D341Med (cell line): ENCODE data around the gene RCN1.
A peak's percentile ranks its signal among the peaks of the same experiment; 100 is the strongest.
"Not testable (repeated sequence)": the region's sequence is repeated elsewhere in the genome, so short reads cannot be mapped to it uniquely, and the experiment has no call there.

Source experiments
- DNase-seq: peaks from one replicate; pipeline ENCODE4 v3.0.0; 2012; ENCODE audit warnings: low spot score

Gene RCN1

DNA sequence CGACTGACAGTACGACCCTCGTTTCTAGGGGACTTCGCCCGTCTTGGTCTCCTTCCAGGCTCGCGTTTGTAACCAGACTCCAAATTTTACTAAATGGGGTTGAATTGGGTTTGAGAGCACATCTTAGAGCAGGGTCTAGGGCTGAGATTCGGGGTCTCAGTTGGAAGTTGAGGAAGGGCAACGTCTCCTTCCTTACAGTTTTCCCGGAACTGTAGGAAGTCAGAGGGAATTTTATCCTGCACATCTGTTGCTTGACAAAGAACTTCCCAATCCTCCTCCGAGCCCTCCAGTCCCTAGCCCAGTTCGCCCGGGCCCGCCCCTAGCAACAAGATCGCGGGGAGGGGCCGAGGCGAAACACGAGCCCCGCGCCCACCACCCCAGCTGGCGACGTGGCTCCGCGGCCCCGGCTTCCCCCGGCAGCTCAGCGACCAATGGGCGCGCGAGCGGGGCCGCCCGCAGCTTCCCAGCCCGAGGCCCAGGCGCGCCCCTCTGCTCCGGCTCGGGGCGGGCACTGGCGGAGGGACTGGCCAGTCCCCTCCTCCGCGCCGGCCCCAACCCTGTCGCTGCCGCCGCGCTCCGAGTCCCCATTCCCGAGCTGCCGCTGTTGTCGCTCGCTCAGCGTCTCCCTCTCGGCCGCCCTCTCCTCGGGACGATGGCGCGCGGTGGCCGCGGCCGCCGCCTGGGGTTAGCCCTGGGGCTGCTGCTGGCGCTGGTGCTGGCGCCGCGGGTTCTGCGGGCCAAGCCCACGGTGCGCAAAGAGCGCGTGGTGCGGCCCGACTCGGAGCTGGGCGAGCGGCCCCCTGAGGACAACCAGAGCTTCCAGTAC is at the start of gene RCN1:
TSS of gene RCN1 (plus strand) at position 530 of the 826 bp plus-strand sequence. CDS start at position 653, 123 bp downstream.
- peak; percentile 93 for DNase-seq

DNA sequence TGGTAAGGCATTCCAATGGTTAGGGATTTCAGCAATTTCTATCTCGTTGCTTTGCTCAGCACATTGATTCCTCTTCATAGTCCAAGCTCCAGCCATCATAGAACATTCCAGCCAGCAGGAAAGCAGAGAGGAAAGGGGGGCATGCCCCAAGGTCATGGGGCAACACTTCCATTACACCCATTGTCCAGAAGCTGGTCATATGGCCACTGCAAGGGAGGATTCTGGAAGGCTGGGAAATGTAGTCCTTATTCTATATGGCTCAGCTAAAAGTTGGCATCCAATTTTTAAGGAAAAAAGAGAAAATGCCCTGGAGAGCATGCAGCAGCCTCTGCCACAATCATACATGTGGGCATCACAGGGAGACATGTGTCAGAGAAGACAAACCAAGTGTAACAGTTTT is 47.1 kb upstream of the RCN1 start:
- no peak for DNase-seq

DNA sequence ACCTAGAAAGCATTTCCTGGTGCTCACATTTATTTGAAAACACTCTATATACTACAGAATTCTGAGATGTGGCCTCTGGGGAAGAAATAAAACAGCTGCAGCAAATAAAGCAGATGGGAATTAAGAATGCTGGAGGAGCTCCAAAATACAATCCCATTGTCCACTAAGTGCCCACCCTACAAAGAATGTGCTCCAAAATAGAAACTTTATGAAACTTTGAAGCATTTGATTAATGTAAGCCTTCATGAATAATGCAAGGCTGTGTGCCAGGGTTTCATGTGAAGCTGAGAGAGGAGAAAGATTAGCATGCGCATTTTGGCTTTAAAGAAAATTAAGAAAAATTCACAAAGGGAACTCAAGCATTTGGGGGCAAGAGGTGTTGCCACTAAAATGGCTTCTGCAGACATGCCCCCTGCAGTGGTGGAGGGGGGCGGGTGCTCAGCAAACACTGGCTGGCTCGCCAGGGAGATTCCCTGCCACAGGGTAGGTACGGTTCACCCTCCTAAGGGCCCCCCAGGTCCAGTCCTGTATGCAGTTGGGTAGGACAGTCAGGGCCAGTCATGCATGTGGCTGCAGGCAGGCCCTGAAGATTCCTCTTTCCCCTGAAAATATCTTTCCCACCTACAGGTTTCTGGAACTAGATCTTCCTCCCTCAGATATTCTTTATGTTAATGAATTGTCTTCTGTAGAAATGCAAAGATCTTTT is 46.6 kb upstream of the RCN1 start:
- no peak for DNase-seq

DNA sequence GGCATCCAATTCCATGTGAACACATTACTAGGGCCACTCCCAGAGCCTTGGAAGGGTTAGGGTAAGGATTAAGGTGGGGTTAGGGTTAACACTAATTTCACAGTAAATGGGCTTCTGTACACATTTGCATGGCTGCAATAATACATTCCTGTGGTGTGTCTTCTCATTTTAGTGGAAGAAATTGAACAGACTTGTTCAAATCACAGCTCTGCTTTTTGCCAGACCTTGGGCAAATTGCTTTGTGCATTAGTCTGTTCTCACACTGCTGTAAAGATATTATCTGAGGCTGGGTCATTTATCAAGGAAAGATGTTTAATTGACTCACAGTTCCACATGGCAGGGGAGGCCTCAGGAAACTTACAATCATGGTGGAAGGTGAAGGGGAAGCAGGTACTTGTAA is 45.4 kb upstream of the RCN1 start:
- DNase-seq: no peak

DNA sequence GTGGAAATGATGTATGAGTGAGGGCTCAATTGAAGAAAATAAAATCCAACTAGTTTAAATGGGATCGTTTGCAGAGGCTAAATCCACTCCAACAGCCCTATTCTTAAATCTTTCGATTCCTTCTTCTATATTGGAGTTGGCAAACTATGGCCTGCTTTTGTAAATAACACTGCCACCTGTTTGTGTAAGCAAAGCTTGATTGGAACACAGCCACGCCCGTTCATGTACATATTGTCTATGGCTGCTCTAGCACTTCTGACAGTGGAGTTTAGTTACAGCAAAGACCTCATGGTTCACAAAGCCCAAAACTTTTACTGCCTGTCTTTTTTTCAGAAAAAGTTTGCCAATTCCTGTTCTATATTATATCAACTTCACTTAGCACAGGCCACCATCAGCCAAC is 40.6 kb upstream of the RCN1 start:
- no peak for DNase-seq

DNA sequence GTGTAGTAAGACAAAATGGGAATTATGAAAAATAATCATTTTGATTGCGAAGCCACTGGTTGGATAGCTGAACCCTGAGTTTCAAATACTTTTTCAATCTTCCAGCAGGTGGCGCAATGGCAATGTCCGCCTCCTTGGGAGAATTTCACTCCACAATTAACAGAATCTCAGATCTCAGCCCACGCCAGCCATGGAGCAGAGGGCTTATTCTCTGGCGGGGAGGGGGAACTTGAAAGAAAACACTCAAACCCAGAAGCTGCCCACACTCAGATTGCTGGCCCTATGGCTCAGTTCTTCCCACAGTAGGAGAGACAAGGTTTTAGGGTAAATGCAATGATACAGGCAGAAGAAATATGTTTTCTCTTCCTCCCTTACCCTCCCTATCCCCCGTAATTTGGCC is 38.7 kb upstream of the RCN1 start:
- peak; percentile 78 for DNase-seq

DNA sequence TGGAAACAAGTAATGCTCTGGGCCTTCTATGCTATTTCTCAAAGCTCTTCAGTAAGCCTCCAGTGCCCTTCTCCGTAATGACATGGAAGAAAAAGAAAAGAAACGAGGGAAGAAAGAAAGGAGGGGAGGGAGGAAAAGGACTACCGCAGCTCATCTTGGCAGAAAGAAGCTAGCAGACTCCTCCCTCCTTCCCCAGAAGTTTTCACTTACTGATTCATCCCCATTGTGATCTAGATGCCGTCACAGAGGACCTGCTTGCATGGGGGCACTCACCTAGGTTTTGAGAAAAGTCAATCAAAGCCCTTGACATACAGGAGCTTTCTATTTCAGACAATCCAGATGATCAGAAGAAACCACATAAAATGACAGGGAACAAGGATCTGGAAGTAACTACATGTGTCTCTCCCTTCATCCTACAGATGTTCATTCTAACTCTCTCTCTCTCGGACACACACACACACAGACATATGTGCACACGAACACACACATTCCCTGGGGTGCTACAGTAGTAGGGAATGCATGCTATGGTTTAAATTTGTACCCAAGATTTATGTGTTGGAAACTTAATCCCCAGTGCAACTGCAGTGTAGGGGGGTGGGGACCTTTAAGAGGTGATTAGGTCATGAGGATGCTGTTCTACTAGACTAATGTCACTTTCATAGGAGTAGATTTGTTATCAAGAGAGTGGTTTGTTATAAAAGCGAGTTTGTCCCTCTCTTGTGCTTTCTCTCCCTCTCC is 37.6 kb upstream of the RCN1 start:
- no peak for DNase-seq

DNA sequence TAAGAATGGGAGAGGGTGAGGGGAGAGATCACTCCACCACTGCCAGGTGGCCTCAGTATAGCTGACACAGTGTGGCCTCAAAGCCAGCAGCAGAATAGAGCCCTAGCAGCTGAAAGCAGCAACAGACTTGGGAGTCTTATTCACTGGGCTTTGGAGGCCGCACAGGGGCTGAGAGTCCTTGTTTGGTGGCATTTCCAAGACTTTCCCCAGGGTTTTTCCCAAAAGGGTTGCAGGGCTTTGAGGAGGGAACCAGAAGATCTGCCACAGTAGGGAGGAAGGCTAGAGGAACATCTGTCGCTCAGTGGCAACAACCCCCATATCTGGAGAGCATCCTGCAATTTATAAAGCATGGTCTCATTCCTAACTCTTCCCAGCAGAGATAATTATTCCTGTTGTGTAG is 35.0 kb upstream of the RCN1 start:
- no peak for DNase-seq

DNA sequence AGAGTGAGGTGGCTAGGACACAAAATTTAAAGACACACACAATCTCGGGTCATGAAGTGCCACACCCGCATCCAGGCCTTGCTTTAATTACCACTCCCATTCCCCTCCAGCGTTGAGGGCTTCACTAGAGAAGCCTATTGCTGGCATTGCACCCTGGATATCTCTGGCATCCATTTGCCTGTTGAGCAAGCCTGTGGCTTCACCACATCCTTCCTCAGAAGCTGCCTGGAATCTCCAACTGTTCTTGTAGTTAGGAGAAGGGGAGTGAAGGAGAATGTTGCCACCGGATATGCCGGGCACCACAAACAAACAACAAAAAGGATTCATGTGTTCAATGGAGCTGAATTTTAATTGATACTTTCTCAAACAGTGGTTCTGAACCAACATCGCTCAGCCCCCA is 34.4 kb upstream of the RCN1 start:
- no peak for DNase-seq

DNA sequence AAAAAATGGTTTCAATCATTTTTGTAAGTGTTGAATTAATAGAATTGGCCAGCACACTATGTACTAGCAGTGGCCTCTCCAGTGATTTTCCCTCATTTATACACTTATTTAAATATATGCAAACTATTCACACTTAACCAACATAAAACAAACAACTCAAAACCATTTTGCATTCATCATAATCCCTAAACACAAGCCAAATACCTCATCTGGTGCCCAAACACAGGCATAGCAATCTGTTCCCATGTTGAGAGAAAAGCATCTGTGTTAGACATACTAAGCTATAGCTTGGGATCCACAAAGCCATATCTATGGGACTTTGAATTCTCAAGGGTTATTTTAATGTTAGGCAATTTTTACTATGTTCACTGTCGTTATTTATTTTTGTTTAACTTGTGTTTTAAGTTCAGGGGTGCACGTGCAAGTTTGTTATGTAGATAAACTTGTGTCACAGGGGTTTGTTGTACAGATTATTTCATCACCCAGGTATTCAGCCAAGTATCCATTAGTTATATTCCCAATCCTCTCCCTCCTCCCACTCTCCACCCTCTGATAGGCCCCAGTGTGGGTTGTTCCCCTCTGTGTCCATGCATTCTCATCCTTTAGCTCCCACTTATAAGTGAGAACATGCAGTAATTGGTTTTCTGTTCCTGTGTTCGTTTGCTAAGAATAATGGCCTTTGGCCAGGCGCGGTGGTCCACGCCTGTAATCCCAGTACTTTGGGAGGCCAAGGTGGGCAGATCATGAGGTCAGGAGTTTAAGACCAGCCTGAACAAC is 31.0 kb upstream of the RCN1 start:
- DNase-seq: no peak

DNA sequence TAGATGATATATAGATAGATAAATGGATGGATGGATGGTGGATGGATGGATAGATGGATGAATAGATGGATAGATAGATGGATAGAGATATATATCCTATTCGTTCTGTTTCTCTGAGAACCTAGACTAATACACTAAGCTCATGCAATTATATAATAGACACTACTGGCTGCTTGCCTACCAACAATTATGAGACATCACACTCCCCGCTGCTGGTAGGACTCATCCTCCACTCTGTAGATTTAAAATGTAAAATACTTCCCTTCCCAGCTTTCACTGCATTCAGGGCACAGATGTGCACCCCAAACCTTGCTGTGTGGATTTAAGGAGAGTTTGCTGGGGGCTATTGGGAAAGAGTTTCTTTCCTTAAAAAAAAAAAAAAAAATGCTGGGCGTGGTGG is 28.3 kb upstream of the RCN1 start:
- DNase-seq: no peak

DNA sequence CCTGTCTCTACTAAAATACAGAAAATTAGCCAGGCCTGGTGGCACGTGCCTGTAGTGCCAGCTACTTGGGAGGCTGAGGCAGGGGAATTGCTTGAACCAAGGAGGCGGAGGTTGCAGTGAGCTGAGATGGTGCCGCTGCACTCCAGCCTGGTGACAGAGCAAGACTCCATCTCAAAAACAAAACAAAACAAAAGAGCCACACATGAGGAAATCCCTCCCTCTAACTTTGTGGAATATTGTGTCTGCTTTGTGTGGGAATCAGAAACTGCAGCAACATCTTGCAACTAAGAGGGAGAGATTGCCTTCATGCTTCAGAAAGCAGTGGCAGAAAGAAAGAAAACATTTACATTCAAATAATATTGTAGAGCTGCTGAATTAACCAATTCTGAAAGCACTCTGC is 27.8 kb upstream of the RCN1 start:
- not testable (repeated sequence) for DNase-seq

DNA sequence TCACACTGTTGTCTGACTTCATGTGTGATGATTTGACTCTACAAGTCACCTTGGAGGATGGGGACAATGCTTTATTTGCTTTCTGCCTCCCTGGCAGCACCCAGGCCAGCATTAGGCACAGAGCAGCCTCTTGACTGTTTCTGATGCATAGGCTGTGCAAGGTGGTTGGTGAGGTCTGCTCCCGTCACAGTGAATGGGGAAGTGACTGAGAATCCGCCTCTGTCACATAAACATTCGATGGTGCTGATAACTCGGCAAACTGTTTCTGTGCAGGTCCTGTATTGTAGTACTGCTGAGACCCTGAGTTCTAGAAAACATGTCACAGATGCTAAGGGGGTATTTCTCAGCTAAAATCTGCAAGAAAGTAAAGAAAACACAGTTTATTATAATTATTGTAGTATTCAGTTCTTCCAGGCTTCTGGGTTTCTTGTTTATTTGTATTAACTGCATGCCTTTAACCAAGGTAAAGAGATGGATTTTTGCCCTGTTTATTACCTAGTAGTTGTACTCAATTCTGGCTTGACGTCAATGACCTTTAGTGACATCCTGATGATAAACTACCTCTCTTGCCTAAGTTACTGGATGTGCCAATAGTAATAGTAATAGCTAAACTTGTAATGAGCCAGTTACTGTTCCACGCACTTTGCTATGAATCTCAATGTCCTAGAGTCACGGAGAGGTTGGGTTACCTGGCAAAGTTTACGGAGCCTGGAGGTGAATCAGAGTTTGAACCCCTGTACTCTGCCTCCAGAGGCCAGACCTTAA is 24.8 kb upstream of the RCN1 start:
- no peak for DNase-seq

DNA sequence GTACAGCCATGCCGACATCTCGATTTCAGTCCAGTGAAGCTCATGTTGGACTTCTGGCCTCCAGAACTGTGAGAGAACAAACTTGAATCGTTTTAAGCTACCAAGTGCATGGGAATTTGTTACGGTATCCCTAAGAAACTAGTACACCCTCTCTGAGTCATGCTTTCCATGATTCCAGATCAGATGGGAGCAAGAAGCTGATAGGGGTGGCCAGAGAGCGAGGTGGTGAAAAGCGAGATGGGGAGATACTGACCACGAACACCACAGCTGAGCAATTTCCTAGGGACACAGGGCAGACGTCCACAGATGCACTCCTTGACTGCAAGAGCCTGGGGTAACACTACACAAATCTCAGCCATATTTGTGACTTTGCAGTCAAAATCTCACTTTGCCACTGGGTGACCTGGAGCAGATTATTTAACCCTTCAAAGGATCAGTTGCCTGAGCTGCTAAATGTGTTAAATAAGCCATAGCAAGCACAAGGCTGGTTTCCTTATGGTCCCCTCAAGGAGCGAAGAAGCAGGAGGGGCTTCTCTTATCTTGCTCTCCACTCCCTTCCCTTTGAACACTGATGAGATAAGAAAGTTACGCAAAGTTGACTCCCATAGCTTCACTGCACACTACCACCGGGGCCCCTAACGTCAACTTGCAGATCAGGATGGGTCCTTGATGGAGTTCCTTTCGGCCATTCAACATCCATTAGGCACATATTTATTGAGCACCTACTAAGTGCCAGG is 22.6 kb upstream of the RCN1 start:
- no peak for DNase-seq

DNA sequence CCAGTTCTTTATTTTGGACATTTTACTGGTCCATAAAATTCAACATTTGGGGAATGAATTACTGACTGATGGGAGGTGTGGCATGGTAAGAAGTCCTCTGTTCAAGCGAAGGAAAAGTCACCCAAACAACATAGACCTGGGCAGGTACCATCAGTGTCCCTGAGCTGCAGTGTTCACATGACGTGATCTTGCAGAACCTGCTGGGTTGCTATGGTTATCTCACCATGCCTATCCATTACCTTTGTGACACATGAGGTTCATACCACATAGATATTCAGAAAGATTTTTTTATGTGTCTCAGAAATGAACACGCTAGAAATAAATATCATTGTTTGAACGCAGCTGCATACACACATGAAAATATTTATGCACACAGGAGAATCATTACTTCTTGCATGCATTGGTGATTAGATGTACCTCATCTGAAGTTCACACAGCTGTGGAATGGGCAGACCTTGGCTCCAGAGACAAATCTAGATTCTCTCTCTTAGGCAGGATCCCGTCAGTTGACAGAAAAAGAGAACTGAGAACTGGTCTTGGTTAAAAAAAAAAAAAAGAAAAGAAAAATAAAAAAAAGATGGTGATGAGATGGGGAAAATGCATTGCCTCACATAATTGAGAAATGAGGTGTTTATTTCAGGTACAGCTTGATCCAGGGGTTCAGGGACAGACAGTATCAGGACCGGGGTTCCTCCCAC is 21.4 kb upstream of the RCN1 start:
- DNase-seq: no peak

DNA sequence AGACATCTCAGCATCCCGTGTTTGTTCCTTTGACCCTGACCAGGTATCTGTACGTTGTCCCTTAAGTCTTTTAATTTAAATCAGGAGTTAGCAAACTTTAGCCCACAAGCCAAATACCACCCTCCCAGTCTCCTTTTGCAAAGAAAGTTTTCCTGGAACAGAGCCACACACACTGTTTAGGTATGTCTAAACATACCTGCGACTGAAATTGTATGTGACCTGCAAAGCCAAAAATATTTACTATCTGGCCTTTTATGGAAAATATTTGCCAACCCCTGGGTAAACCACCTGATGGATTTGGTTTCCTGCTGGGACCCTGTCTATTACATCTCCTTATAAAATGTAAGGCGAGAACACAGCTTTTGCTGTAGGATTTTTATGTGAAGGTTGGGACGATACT is 20.2 kb upstream of the RCN1 start:
- DNase-seq: no peak

DNA sequence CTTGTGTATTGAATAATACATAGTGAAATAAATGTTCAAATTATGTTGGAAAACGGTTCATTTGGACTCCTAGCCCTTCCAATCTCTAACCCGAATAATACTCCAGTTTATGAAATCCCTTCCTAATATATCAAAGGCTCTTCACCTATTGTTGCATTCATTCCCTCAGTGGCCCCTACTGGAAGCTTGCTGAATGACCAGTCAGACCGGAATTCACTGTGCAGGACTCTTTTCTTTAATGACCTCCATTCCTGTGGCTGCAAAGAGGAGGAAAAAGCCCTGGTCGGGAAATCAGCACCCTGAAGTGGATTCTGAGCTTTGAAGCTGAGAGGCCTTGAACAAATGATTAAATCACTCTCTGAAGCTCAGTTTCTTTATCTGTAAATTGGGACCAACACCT is 19.1 kb upstream of the RCN1 start:
- DNase-seq: no peak

DNA sequence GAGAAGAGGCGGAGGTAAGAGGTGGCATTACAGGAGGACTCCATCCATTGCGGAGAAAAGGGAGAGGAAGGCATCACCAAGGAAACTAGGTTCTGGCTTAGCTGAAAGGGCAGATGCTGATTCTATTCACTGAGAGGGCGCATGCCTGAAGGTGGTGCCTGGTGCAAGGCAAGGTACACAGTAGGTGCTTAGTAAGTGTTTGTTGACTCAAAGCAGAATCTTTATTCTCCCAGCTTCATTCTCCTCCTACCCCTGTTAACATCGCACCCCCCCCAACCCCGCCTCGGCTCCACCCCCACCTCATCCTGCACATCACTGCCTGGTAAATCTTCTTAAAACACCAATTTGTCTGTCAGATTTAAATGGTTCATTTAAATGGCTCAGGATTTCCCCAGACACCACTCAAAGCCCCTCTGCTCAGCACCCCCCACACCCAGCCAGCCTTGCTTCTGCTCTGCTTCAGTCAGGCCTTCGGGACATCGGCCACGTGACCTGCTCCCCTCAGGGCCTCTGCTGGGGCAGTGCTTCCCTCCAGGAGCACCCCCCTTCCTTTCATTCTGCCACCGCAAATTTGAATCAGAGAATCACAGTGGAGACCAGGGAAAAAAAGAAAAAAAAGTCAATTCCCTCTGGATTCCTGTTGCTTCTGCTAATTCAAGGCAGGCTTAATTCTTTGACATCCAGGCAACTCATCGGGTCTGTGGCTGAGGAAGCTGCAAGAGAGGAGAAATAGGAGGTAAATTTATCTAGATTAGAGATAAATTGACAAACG is 17.8 kb upstream of the RCN1 start:
- DNase-seq: peak; percentile 91

DNA sequence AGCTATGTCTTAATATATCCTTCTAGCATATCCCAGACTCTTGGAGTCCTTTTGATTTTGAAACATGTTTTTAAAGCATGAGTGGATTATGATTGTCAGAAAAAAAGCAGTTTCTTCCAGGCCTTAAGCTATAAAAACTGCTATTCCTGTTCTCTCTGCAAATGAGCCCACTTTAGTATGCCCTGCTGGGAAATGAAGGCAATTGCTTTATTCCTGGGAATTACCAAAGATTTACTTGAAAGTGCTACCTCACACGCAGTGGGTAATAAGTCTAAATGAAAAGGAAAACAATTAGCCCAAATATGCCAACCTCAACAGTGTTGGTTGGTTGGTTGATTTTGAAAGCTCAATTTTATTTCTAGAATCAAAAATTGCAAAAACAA is 17.2 kb upstream of the RCN1 start:
- DNase-seq: no peak
